Endothelial cell of umbilical vein (primary cell): ENCODE data around the gene DGKB. TPM values are rescaled to one million over a fixed set of nuclear protein-coding genes. Genes with fewer than 3 reads are reported as not detected.
A peak's percentile ranks its signal among the peaks of the same experiment; 100 is the strongest.

Experiments used
- BruUV-seq: library from RNA; stranded (reverse); fragments of 400-500 nt; replicated peaks from 2 replicates; lab custom pipeline; 2021; lab: Mats Ljungman, UMichigan
- CTCF ChIA-PET: fragments of 300-600, 350-600 bp; sonication (Branson Sonifier 250); formaldehyde crosslinking; loops from one replicate; lab custom pipeline; 2021; ENCODE audit warnings: antibody characterized with exemption, inconsistent platforms; lab: Charles Lee
- POLR2A ChIA-PET: fragments of 300-600, 350-600 bp; sonication (Branson Sonifier 250); formaldehyde crosslinking; loops from one replicate; lab custom pipeline; 2021; ENCODE audit warnings: antibody characterized with exemption, inconsistent platforms; lab: Charles Lee
- DNase-seq: peaks from one replicate; pipeline ENCODE4 v3.0.0-alpha.2; 2011; ENCODE audit warnings: low read depth, low spot score
- FAIRE-seq: peaks from 2 replicates; lab custom pipeline; 2011; peaks lifted over from hg19 to GRCh38; lab: Jason Lieb, UNC
- H2AFZ ChIP-seq: 2 replicates; pipeline ENCODE4 v1.6.0; 2012; ENCODE audit warnings: low read depth, low read length, control low read depth, inconsistent platforms
- H3K27ac ChIP-seq: 2 replicates; pipeline ENCODE4 v1.5.1; 2011; ENCODE audit warnings: low read depth, mild to moderate bottlenecking, control low read depth, low read length, moderate library complexity; ENCODE audit not compliant: insufficient read depth
- H3K27me3 ChIP-seq, 2 experiments: 2 replicates each; pipeline versions ENCODE4 v1.6.0 to v1.6.1; 2011; ENCODE audit warnings: low read length in 2 of 2, mixed read lengths in 1 of 2; ENCODE audit not compliant: control insufficient read depth in 2 of 2, insufficient read depth in 2 of 2
- H3K36me3 ChIP-seq, 2 experiments: 2 replicates in 1 of 2; 3 replicates in 1 of 2; pipeline ENCODE4 v1.5.1; 2011; ENCODE audit warnings: low read length in 2 of 2, mild to moderate bottlenecking in 1 of 2, moderate library complexity in 1 of 2; ENCODE audit not compliant: control insufficient read depth in 2 of 2, insufficient read depth in 2 of 2; ENCODE audit errors: extremely low read depth in 1 of 2
- H3K4me1 ChIP-seq: 3 replicates; pipeline ENCODE4 v1.5.1; 2011; ENCODE audit warnings: mild to moderate bottlenecking, low read length; ENCODE audit not compliant: control insufficient read depth, insufficient read depth; ENCODE audit errors: extremely low read depth
- H3K4me2 ChIP-seq: 2 replicates; pipeline ENCODE4 v1.6.1; 2011; ENCODE audit warnings: low read length, control low read depth, mixed read lengths; ENCODE audit not compliant: insufficient read depth
- H3K4me3 ChIP-seq, 3 experiments: fragments of 200-600 bp in 1 of 3; sonication (generic), shearing (Covaris generic) in 1 of 3; replicated peaks in 1 of 3; 2 replicates each; pipeline ENCODE4 v1.5.1; 2011 to 2016; ENCODE audit warnings: control low read depth in 3 of 3, low read length in 3 of 3, mild to moderate bottlenecking in 2 of 3, inconsistent platforms in 1 of 3, low read depth in 1 of 3, moderate library complexity in 1 of 3; ENCODE audit not compliant: insufficient read depth in 1 of 3
- H3K79me2 ChIP-seq: 2 replicates; pipeline ENCODE4 v1.6.0; 2012; ENCODE audit warnings: low read length, inconsistent platforms; ENCODE audit not compliant: control insufficient read depth, insufficient read depth
- H3K9ac ChIP-seq: replicated peaks from 2 replicates; pipeline ENCODE3; 2011; ENCODE audit warnings: low read length, control low read depth; ENCODE audit not compliant: insufficient read depth; ENCODE audit errors: extremely low read depth
- H3K9me1 ChIP-seq: replicated peaks from 3 replicates; pipeline ENCODE4 v1.6.0; 2011; ENCODE audit warnings: mild to moderate bottlenecking, low read length; ENCODE audit not compliant: control insufficient read depth, insufficient read depth; ENCODE audit errors: extremely low read depth
- H3K9me3 ChIP-seq: replicated peaks from 2 replicates; pipeline ENCODE4 v1.5.1; 2012; ENCODE audit warnings: low read length, inconsistent platforms; ENCODE audit not compliant: control insufficient read depth, insufficient read depth
- H4K20me1 ChIP-seq: replicated peaks from 2 replicates; pipeline ENCODE3; 2011; ENCODE audit warnings: mild to moderate bottlenecking, low read length; ENCODE audit not compliant: control insufficient read depth, insufficient read depth; ENCODE audit errors: extremely low read depth
- EZH2 ChIP-seq: IDR thresholded peaks from 2 replicates; pipeline ENCODE4 v1.6.1; 2012; ENCODE audit warnings: borderline replicate concordance, low read depth, mild to moderate bottlenecking, moderate library complexity, low read length, inconsistent platforms; ENCODE audit not compliant: severe bottlenecking
- FOS ChIP-seq: IDR thresholded peaks from 2 replicates; pipeline ENCODE4 v1.6.1; 2011; ENCODE audit warnings: mild to moderate bottlenecking, low read length, moderate library complexity, borderline replicate concordance; ENCODE audit not compliant: insufficient read depth
- GATA2 ChIP-seq: IDR thresholded peaks from 2 replicates; pipeline ENCODE4 v1.7.0; 2011; ENCODE audit warnings: low read depth, mild to moderate bottlenecking, moderate library complexity, mixed read lengths, low read length; ENCODE audit not compliant: insufficient read length, insufficient read depth
- JUN ChIP-seq: IDR thresholded peaks from 2 replicates; pipeline ENCODE4 v1.6.1; 2011; ENCODE audit warnings: borderline replicate concordance, low read depth; ENCODE audit not compliant: insufficient read length, insufficient read depth
- MAX ChIP-seq: IDR thresholded peaks from 2 replicates; pipeline ENCODE4 v1.6.1; 2011; ENCODE audit not compliant: insufficient read depth, insufficient read length
- MYC ChIP-seq: IDR thresholded peaks from one replicate; pipeline ENCODE4 v1.6.1; 2011; ENCODE audit warnings: mild to moderate bottlenecking, low read depth, low read length
- POLR2A ChIP-seq: IDR thresholded peaks from 2 replicates; pipeline ENCODE4 v1.6.1; 2012; ENCODE audit warnings: low read depth, mild to moderate bottlenecking, control low read depth, low read length
- POLR2AphosphoS5 ChIP-seq: IDR thresholded peaks from 2 replicates; pipeline ENCODE4 v1.6.1; 2012; ENCODE audit warnings: low read depth, mild to moderate bottlenecking, control low read depth, low read length, moderate library complexity; ENCODE audit not compliant: insufficient read depth
- dilution Hi-C: fragments of 300-500 bp; cut with MboI; formaldehyde crosslinking; loops from one replicate; pipeline ENCODE4 v1.15.0; 2019; ENCODE audit warnings: low sequenced_read_pairs; ENCODE audit not compliant: extremely low pct_ligation_motif_present
- intact Hi-C: fragments of 100-400 bp; cut with micrococcal nuclease; formaldehyde crosslinking; loops from one replicate; pipeline ENCODE4 v1.10.0; 2022
- polyA plus RNA-seq, 4 experiments: library from polyadenylated mRNA; depleted of rRNA in 3 of 4; stranded (reverse) in 3 of 4; unstranded in 1 of 4; fragments of >200 nt; gene quantifications; 2 replicates each; pipeline versions ENCODE4 v1.2.1 to v1.2.3, GENCODE V29; 2011 to 2012; ENCODE audit warnings: missing spikeins in 1 of 4
- total RNA-seq: library from RNA; stranded (reverse); gene quantifications from 2 replicates; pipeline ENCODE4 v1.2.3, GENCODE V29; 2021
- TF ChIP-seq, protein P1 (sequence below), 2 donors: IDR thresholded peaks; 1 replicate in 1 of 2; 2 replicates in 1 of 2; pipeline ENCODE4 v1.5.1; 2011; ENCODE audit warnings: low read length in 2 of 2, mild to moderate bottlenecking in 2 of 2, moderate library complexity in 2 of 2, control low read depth in 1 of 2, inconsistent platforms in 1 of 2, low read depth in 1 of 2; ENCODE audit not compliant: insufficient read depth in 1 of 2; ENCODE audit errors: extremely low read depth in 1 of 2

The DGKB gene
- total and polyA plus RNA-seq, 2 donors (not counting 3 experiments of a cell fraction or from before 2014, with no cell fraction given), result not detected

DNA sequence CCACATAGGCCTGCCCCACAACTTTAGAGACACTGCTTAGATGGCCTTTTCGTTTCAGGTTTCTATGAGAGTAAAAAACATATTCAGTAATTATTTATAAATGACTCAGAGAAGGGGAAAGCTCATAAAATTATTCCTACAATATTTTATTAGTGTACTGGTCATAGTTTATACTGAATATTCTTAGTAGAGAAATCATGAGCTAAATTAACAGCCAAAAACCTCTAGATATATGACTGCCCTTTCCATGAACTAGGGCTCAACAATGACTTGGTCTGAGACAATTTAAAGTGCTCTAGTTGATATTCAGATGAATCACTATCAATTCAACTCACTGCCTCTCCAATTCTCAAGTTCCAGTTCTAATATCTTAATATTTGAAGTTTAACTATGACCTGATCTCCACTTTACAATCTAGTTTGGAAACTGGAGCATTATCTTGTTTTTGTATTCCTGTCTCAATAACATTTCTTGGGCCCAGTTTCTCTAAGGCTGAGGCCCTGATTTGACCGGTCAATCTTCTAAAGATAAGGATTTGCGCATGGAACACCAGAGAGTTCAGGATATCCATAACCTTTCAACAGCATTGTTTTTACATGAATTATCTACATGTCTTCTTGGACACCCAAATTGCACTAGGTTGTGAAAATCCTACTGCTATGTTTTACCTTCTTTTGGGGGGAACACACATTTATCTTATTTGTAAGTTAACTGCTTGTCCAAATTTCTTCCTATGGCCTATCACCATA lies 141.6 kb downstream of the DGKB start:
- no peak overlapping the region for H3K9ac ChIP-seq
- FAIRE-seq, result no peak
- POLR2A ChIA-PET, result no interaction called here

More for the DNA sequence above, 141.6 kb downstream of the DGKB start:
- CTCF ChIA-PET, result interaction anchor here (0.9 to 1.4 kb wide), 4 partner anchors 11 to 255 kb away, joined by 3 read pairs; no protein-coding TSS in a partner anchor
- Histone ChIP-seq H3K4me3 (no peak overlapping the region), H3K27me3 (no peaks in the 10 kb centered on the region), H4K20me1 (no peaks in the 10 kb centered on the region), H2AFZ (peak overlapping the region; percentile 29), H3K9me3 (no peaks in the 10 kb centered on the region), H3K79me2 (no peaks in the 10 kb centered on the region), H3K9me1 (no peaks in the 10 kb centered on the region), H3K27ac (no peak overlapping the region), H3K4me2 (no peak overlapping the region), H3K4me1 (no peaks in the 10 kb centered on the region), H3K36me3 (no peaks in the 10 kb centered on the region)
- intact Hi-C loops, result no loop called here
- no peak for DNase-seq
- dilution Hi-C loops, result no loop called here
- BruUV-seq, result no TSS peak
- TF ChIP-seq JUN (no peak), POLR2A (no peak), GATA2 (no peak), POLR2AphosphoS5 (no peak), MYC (no peak), MAX (no peak), FOS (no peak), EZH2 (no peak)
- TF ChIP-seq, protein P1, sequence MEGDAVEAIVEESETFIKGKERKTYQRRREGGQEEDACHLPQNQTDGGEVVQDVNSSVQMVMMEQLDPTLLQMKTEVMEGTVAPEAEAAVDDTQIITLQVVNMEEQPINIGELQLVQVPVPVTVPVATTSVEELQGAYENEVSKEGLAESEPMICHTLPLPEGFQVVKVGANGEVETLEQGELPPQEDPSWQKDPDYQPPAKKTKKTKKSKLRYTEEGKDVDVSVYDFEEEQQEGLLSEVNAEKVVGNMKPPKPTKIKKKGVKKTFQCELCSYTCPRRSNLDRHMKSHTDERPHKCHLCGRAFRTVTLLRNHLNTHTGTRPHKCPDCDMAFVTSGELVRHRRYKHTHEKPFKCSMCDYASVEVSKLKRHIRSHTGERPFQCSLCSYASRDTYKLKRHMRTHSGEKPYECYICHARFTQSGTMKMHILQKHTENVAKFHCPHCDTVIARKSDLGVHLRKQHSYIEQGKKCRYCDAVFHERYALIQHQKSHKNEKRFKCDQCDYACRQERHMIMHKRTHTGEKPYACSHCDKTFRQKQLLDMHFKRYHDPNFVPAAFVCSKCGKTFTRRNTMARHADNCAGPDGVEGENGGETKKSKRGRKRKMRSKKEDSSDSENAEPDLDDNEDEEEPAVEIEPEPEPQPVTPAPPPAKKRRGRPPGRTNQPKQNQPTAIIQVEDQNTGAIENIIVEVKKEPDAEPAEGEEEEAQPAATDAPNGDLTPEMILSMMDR (IDR thresholded peaks at IDR 0.05; ENCODE audit: extremely low read depth in 1 of 2, insufficient read depth in 1 of 2, low read depth in 1 of 2, low read length in 2 of 2), result no peak
